ENCODE measurements around the gene ATP6V0E2.
"Not testable (repeated sequence)": the region's sequence is repeated elsewhere in the genome, so short reads cannot be mapped to it uniquely, and the experiment has no call there.

ATP6V0E2 gene

DNA sequence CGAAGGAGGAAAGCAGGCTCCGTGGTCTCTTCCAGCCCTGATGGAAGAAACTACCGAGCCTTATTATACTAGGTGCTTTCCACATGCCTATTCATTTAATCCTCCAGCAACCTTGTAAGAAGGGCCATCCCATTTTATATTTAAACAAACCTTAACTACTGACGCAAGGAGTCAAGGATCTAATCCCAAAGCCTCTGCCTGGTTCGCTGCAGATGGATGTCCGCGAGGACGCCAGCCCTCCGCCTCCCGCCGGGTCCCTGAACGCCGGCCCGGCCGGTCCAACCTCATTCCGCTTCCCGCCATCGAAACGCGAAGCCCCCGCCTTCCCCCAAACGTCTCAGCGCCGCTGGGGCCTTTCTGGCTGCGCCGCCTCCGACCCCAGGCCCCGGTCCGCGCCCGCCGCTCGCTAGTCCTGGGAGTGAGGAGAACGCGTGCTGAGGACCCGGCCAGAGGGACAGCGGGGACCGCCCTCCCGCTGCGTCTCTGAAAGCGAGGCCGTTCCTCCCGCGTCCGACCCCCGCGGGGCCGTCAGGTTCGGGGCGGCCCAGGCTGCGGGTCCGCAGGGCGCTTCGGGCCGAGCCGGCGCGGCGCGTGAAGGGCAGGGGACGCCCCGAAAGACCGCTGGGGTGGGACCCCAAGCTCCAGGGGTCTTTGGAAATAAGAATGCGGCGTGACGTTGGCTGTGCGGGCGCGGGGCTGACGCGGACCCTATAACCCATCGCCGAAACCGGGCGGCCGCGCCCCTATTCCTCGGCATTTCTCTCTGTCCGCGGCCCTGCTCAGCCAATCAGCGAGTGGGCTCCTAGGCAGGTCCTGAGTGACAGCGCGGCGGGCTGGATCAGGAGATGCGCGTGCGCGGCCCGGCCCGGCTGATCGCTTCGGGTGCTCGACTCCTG, at the start of gene ATP6V0E2:
TSS of gene ATP6V0E2 (plus strand) at position 896 of the 896 bp plus-strand sequence. CDS start 97 bp downstream, outside the sequence.
- peak; percentile 93 for DNase-seq (ENCODE audit: low spot score)

DNA sequence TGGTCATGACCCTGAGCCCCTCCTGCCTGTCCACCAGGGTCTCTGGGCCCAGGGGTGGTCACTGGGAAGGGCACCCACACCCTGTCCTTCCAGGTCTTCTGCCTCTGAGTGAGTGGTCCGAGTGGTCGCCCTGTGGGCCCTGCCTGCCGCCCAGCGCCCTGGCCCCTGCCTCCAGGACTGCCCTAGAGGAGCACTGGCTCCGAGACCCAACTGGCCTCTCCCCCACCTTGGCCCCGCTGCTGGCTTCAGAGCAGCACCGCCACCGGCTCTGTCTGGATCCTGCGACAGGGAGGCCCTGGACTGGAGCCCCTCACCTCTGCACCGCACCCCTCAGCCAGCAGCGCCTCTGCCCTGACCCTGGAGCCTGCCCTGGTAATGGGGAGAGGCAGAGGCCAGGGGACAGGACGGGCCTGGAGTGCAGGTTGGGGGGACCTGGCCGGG, 49.4 kb upstream of the ATP6V0E2 start:
- DNase-seq (ENCODE audit: low spot score), result no peak

DNA sequence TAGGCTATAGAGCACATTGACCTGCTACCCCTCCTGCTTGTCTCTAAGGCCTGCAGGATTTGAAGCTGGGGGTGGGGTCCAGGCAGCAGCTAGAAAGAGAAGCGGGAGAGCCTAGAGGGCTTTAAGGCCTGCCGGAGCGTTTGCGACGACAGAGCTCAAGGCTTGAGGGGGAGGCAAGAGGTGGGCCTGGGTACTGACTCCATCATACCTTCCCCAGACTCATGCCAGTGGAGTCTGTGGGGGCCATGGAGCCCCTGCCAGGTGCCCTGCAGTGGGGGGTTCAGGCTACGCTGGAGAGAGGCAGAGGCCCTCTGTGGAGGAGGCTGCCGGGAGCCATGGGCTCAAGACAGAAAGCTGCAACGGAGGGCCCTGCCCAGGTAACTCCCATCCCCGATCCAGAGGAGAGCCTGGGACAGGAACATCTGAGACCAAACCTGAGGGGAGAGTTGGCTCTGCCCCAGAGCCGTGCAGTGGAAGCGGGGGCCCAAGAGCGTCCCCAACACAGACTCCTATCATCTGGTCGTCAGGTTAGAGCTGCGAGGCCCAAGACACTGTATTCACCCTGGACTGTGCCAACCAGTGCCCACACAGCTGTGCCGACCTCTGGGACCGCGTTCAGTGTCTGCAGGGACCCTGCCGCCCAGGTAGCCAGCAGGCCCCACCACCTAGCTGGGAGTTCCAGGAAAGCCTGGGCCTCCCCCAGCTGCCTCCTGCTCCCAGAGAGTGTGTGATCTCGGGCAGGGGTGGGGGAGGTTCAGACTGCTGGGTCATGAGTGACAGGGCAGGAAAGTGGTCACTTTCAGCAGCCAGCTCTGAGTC, 48.8 kb upstream of the ATP6V0E2 start:
- DNase-seq (ENCODE audit: low spot score), result no peak

DNA sequence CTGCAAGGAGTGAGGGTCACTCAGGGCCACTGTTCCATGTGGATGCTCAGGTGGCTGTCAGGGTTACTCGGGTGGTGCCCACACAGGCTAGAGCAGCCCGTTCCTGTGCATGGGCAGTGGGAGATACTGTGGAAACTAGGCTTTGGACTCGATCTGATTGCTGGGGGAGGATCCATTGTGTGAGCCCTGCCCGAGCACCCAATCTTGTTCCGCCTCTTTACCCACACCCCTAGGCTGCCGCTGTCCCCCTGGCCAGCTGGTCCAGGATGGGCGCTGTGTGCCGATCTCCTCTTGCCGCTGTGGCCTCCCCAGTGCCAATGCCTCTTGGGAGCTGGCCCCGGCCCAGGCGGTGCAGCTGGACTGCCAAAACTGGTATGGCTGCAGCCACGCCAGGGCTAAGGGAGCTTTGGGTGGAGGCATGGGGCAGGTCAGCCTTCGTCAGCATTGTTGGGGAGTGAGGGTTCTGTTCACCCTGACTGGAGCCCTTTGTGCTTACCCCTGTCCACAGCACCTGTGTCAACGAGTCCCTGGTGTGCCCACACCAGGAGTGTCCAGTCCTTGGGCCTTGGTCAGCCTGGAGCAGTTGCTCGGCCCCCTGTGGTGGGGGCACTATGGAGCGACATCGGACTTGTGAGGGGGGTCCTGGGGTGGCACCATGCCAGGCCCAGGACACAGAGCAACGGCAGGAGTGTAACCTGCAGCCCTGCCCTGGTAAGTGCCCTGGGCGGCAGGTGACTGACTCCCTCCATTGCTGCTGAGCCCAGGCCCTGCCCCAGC, 48.0 kb upstream of the ATP6V0E2 start:
- DNase-seq (ENCODE audit: low spot score), result no peak

DNA sequence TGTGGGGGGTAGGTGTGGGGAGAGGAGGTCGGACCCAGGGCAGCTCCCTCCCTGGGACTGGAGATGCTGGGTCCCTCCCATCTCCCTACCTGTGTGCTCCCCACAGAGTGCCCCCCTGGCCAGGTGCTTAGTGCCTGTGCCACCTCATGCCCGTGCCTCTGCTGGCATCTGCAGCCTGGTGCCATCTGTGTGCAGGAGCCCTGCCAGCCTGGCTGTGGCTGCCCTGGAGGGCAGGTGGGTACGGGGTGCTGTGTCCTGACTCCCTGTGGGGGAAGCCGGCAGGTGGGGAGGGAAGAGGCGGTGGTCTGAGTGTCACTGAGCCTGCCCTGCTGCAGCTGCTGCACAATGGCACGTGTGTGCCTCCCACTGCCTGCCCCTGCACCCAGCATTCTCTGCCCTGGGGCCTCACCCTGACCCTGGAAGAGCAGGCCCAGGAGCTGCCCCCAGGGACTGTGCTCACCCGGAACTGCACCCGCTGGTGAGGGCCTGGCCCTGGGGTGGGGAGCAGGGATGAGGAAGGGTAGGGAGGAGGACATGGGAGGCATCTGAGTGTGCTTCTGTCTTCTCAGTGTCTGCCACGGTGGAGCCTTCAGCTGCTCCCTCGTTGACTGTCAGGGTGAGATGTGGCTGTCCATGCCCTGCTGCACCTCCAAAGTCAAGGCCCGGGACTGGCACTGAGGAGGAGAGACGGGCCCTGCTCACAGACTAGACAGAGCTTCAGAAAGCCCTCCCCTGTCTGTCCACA, 47.3 kb upstream of the ATP6V0E2 start:
- DNase-seq (ENCODE audit: low spot score), result no peak

DNA sequence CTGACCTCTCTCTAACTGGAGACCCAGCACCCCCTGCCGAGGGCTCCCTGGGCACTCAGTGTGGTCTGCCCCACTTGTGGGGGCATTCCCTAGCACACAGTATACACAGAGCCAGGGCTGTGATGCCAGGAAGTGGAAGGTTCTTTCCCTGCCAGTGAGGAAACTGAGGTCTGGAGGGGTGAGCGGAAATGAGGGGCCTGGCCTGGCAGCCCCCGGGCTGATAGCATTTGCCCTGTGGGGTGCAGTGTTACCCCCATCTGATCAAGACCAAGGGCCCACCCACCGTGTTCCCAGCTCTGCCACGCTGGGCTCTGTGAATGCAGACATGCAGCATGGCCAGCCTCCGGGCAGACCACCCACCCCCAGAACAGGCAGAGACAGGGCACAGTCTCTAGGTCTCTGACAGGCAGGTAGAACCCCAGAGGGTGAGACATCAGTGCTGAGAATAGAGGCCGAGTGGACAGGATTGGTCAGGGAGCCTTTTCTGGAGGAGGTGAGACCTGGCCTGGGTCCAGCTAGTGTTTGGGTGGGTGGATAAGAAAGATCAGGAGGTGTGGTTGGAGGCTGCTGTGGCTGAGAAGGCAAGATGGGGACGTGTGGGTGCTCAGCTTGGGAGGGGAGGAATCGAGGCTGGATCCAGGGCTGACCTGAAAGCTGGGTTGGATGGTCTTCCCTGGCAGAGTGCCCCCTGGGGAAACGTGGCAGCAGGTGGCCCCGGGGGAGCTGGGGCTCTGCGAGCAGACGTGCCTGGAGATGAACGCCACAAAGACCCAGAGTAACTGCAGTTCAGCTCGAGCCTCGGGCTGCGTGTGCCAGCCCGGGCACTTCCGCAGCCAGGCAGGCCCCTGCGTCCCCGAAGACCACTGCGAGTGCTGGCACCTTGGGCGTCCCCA, 46.4 kb upstream of the ATP6V0E2 start:
- DNase-seq (ENCODE audit: low spot score), result no peak

DNA sequence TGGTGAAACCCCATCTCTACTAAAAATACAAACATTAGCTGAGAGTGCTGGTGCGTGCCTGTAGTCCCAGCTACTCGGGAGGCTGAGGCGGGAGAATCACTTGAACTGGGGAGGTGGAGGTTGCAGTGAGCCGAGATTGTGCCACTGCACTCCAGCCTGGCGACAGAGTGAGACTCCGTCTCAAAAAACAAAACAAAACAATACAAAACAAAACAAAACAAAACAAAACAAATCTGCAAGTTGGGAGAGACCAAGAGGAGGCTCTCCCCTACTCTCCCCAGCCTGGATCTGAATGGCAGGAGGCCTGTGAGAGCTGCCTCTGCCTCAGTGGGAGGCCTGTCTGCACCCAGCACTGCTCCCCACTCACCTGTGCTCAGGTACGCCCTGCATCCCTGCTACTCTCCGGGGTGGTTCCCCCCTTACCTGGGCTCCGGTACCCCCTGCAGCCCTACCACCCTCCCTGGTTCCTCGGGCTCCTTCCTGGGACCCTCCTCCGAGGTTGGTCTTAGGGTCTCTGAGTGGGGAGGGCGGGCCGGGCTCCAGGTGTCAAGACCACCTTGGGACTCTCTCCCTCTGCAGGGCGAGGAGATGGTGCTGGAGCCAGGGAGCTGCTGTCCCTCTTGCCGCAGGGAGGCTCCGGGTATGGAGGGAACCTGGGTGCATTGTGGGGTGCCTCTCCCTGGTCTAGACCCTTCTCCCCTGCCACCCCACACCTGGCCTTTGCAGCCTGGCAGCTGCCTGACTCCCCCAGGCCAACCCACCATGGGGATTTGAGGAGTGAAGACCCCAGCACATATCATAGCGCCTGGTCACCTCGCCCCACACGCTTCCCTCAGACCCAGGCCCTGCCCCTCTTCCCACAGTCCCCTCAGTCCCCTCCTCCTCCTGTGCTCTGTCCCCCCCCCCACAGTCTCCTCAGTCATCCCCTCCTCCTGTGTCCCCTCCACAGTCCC, 45.1 kb upstream of the ATP6V0E2 start:
- DNase-seq (ENCODE audit: low spot score), result no peak

DNA sequence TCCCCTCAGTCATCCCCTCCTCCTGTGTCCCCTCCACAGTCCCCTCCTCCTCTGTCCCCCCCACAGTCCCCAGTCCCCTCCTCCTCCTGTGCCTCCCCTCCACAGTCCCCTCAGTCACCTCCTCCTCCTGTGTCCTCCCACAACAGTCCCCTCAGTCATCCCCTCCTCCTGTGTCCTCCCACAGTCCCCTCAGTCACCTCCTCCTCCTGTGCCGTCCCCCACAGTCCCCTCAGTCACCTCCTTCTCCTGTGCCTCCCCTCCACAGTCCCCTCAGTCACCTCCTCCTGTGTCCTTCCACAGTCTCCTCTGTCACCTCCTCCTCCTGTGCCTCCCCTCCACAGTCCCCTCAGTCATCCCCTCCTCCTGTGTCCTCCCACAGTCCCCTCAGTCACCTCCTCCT, 43.2 kb upstream of the ATP6V0E2 start:
- DNase-seq (ENCODE audit: low spot score), result not testable (repeated sequence)

DNA sequence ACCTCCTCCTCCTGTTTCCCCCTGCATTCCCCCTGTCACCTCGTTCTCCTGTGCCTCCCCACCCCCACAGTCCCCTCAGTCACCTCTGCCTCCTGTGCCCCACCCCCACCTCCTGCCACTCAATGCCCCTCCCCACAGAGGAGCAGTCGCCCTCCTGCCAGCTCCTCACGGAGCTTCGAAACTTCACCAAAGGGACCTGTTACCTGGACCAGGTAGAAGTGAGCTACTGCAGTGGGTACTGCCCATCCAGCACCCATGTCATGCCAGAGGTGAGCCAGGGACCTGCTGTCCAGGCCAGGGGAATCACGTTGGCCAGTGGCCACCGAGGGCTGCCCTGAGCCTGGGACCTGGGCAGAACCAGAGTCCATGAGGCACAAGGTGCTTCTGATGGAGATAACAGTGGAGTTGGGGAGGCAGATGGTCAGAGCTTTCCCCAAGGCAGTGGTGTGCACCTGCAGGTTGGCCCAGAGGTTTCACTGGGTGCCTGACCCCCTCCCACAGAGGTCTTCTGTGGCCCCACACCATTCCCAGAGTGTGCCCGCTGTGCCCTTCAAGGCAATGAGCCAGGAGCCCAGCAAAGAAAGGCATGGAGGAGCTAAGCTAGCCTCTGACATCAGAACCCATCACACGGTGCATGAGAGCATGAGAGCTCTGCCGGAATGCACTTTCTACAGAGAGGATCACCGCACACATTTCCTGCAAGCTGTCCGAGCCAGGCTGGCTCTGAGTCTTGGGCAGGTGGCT, 42.6 kb upstream of the ATP6V0E2 start:
- no peak for DNase-seq (ENCODE audit: low spot score)

DNA sequence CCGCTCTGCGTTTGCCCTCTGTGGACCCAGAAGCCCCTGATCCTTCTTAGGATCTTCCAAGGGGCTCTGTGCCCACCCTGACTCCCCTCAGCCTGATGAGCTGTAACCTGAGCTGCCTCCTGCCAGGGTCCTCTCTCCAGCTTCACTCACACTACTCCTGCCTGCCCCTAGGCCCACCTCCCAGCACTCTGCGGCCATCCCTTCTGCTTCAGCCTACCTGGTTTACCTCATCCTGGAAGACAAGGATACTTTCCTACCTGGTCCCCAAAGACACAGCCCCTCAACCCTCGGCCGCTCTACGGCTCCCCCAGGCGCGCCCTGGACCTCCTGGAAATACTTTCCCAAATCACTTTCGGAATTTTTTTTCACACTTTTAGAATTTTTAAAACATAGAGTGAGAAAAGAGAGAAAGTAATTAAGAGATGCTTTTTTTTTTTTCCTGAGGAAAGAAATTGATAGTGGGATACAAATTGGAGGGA, 42.0 kb upstream of the ATP6V0E2 start:
- DNase-seq (ENCODE audit: low spot score), result no peak

DNA sequence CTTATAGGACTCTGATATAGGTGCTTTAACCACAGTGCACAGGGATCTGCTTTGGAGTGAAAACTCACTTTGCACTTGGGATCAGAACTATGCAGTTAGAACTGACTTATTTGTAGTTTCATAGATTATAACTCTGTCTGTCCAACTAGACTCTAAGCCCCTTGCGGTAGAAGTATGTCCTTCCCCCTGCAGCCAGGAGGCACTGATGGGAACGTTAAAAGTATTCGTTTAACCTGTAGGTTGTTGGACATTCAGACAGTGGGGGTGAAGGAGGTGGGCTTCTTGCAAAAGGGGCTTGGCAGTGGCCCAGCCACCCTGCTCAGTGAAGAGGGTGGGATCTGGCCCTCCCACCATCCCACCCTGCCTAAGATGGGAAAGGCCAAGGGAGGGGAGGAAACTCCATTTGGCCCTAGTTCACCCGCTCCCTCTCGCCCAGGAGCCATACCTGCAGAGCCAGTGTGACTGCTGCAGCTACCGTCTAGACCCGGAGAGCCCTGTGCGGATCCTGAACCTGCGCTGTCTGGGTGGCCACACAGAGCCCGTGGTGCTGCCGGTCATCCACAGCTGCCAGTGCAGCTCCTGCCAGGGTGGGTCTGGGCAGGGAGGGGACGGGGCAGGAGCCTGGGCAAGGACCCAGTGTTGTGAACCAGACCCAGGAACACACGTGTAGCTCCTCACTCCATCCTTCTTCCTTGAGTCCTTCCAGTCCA, 41.3 kb upstream of the ATP6V0E2 start:
- no peak for DNase-seq (ENCODE audit: low spot score)

DNA sequence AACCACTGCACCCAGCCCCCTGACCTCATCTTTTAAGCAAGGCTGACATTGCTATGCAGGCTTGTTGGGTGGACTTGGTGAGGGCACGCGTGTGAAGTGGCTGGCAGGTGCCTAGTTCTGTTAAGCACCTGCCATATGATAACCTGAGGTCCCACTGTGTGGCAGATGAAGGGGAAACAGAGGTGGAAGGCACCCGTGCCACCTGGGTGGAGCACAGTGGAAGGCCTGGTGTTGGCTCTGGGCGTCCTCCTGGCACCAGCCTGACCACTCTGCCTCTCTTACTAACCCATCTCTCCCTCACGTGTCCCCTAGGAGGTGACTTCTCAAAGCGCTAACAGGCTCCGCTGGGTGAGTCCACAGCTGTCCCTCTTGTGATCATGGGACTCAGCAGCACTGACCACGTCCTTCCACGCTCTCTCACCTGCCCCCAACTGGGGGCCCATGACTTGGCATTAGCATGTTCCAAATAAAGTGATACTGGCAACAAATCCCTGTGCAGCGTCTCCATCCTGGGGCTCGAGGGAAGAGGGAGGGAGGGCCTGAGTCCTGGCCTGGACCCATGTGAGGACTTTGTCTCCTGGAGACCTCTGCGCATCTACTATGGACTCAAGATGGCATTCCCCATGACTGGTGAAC, 40.2 kb upstream of the ATP6V0E2 start:
- DNase-seq (ENCODE audit: low spot score), result no peak

DNA sequence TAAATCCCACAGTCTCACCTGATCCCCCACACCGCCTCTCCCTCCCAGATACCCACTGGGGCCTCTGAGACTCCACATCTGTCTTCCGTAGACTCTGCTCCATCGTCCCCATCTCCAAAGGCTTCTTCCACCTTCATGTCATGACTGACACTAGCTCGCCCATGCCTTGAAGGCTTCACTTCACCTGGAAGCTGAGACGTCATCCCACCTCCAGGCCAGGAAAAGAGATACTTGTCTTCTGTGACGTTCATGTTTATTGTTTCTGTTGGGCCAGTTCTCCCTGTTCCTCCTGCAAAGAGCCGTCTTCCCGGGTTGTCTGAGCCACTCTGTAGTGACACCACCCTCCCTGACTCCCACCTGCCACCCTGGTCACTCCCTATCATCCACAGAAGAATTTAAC, 39.2 kb upstream of the ATP6V0E2 start:
- no peak for DNase-seq (ENCODE audit: low spot score)

DNA sequence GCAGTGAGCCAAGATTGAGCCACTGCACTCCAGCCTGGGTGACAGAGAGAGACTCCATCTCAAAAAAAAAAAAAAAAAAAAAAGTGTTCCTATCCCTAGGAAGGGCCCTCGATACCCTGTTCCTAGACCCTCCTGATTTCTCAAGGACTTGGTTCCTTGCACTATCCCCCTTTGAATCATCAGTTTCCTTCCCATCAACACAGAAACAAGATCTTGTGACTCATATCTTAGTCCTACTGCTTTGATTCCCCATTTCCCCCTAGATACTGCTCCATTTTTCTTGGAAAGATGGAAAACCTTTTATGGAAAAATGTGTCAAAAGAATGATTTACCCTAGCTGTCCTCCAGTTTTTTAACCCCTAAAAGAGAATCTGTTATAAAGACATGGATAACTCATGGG, 37.3 kb upstream of the ATP6V0E2 start:
- DNase-seq (ENCODE audit: low spot score), result no peak

DNA sequence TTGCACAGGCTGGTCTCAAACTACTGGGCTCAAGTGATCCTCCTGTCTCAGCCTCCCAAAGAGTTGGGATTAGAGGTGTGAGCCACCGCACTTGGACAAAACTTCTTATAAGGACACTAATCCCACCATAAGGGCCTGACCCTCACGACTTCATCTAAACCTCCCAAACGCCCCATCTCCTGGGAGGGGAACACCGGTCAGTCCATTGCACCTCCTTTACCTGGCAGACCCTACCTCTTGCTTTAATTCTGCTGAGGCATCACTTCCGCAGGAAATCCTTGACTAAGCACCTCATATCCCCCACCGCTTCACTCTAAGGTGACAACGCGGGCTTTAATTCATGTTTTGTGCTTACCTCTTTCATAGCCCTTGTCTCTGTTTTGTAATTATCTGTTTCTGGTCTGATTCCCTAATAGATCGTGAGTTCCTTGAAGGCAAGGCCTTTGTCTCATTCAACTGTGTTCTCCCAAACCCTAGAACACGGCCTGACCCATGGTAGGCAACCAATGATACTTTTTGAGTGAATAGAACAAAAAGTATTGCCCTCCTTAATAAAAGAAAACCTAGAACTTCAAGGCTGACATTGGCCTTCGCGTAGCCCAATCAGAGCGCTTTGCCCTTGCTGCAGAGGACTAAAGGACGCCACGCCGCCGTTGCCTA, 36.1 kb upstream of the ATP6V0E2 start:
- DNase-seq (ENCODE audit: low spot score), result no peak

DNA sequence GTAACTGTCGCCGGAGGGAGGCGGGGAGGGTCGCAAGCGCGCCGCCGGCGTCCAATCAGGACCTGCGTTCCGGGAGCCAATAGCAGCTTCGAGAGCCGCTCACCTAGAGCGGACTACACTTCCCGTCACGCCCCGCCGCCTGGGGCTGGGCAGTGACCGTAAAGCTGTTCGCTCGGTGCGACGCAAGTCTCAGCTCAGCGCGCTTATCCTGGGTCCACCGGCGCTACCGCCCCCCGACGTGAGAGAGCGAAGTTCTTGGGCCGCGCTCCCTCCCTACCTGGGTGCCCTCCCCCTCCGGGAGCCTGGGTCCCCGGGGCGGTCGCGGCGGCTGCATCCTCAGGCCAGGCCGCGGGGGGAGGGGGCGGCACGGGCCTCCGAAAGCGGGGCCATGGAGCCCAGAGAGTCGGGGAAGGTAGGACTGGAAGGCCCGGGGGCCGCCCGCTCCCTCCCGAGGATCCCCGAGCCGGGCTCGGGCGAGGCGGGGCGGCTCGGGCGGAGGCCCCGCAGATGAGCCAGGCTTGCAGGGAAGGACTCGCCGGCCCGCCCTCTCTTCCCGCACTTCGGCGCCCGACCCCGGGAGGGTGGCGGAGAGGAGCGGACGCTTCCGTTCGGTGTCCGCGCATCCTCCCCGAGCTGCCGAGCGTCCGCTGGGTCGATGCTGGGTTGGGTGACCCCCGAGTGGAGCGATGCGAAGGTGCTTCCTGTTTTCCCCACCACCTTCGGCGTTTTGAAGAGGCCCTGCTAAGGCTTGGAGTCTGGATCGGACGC, 35.4 kb upstream of the ATP6V0E2 start, which contains the start of gene ZNF862:
TSS of gene ZNF862 (plus strand) at position 152 of the 768 bp plus-strand sequence. CDS start at position 389, 237 bp downstream.
- peak; percentile 97 for DNase-seq (ENCODE audit: low spot score)
